GM12875 (cell line): ENCODE results near the gene CLCN2.

Experiments used
- H3K4me3 ChIP-seq: one replicate; pipeline ENCODE4 v1.5.1; 2011; ENCODE audit warnings: low read depth, low read length, control low read depth
- TF ChIP-seq, protein P1 (sequence below): IDR thresholded peaks from 2 replicates; pipeline ENCODE4 v1.5.1; 2011; ENCODE audit warnings: low read depth, mild to moderate bottlenecking, control low read depth, inconsistent platforms, low read length, moderate library complexity, borderline replicate concordance; ENCODE audit not compliant: insufficient read depth

The CLCN2 gene

DNA sequence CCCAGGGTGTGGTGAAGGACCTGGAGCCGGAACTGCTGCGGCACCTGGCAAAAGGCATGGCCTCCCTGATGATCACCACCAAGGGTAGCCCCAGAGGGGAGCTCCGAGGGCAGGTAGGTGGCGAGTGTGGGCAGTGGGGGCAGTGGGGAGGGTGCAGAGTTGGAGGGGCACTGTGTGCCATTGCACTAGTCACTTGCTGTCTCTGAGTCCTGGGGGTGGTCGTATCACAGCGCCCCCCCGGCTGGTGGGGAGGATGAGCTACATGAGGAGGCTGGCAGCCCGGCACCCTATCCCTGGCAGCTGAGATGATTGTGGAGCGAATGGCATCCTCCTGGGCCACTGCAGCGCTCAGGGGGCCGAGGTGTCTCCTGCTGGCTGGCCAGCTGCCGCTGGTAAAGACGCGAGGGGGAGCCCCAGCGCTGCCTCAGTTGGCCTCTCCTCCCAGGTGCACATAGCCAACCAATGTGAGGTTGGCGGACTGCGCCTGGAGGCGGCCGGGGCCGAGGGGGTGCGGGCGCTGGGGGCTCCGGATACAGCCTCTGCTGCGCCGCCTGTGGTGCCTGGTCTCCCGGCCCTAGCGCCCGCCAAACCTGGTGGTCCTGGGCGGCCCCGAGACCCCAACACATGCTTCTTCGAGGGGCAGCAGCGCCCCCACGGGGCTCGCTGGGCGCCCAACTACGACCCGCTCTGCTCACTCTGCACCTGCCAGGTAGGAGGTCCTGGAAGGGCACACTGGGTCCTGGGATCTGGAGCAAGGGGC is 24.8 kb upstream of the CLCN2 start:
- no peak overlapping the region for H3K4me3 ChIP-seq
- TF ChIP-seq, protein P1, sequence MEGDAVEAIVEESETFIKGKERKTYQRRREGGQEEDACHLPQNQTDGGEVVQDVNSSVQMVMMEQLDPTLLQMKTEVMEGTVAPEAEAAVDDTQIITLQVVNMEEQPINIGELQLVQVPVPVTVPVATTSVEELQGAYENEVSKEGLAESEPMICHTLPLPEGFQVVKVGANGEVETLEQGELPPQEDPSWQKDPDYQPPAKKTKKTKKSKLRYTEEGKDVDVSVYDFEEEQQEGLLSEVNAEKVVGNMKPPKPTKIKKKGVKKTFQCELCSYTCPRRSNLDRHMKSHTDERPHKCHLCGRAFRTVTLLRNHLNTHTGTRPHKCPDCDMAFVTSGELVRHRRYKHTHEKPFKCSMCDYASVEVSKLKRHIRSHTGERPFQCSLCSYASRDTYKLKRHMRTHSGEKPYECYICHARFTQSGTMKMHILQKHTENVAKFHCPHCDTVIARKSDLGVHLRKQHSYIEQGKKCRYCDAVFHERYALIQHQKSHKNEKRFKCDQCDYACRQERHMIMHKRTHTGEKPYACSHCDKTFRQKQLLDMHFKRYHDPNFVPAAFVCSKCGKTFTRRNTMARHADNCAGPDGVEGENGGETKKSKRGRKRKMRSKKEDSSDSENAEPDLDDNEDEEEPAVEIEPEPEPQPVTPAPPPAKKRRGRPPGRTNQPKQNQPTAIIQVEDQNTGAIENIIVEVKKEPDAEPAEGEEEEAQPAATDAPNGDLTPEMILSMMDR, result no peak

DNA sequence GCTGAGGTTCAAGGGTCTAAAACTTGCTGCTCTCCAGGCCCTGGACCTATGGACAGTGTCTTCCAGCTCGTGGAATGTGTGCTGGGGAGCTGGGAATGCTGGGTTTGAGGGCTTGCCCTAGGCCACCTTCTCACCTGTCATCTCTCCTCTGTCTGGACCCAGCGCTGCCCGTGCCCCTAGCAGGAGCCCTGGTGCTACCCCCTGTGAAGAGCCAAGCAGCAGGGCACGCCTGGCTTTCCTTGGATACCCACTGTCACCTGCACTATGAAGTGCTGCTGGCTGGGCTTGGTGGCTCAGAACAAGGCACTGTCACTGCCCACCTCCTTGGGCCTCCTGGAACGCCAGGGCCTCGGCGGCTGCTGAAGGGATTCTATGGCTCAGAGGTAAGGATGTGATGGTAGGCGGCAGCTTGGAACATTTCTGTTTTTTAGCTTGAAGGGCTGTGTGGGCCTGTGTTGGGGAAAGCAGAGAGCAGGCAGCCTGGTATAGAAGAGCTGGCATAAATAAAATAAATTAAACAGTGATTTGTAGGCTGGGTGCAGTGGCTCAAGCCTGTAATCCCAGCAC is 23.5 kb upstream of the CLCN2 start:
- H3K4me3 ChIP-seq, result no peak overlapping the region
- TF ChIP-seq, protein P1, result no peak

- no peak overlapping the region for H3K4me3 ChIP-seq
- TF ChIP-seq, protein P1, result no peak
These were observed 22.9 kb upstream of the CLCN2 start for GRCh38 chr3:184384342-184384741.

DNA sequence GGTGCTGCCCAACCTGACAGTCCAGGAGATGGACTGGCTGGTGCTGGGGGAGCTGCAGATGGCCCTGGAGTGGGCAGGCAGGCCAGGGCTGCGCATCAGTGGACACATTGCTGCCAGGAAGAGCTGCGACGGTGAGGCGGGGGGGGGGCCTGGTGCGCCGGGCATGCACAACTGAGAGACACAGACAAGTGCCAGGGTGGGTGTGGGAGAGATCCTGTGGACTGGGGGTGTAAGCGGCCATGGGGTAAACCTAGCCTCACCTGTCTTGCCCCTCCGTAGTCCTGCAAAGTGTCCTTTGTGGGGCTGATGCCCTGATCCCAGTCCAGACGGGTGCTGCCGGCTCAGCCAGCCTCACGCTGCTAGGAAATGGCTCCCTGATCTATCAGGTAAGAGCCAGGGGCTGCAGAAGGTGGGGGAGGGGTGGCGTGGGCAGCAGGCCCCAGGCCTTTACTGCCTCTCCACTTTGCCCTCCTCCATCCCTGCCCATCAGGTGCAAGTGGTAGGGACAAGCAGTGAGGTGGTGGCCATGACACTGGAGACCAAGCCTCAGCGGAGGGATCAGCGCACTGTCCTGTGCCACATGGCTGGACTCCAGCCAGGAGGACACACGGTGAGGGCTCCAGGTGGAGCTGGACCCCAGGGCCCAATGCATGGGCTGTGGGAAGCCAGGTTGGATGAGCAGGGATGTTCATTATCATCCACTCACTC is 21.8 kb upstream of the CLCN2 start:
- TF ChIP-seq, protein P1, result no peak
- no peak overlapping the region for H3K4me3 ChIP-seq

- TF ChIP-seq, protein P1, result no peak
- no peak overlapping the region for H3K4me3 ChIP-seq
These were observed 21.1 kb upstream of the CLCN2 start for GRCh38 chr3:184382326-184383032.

DNA sequence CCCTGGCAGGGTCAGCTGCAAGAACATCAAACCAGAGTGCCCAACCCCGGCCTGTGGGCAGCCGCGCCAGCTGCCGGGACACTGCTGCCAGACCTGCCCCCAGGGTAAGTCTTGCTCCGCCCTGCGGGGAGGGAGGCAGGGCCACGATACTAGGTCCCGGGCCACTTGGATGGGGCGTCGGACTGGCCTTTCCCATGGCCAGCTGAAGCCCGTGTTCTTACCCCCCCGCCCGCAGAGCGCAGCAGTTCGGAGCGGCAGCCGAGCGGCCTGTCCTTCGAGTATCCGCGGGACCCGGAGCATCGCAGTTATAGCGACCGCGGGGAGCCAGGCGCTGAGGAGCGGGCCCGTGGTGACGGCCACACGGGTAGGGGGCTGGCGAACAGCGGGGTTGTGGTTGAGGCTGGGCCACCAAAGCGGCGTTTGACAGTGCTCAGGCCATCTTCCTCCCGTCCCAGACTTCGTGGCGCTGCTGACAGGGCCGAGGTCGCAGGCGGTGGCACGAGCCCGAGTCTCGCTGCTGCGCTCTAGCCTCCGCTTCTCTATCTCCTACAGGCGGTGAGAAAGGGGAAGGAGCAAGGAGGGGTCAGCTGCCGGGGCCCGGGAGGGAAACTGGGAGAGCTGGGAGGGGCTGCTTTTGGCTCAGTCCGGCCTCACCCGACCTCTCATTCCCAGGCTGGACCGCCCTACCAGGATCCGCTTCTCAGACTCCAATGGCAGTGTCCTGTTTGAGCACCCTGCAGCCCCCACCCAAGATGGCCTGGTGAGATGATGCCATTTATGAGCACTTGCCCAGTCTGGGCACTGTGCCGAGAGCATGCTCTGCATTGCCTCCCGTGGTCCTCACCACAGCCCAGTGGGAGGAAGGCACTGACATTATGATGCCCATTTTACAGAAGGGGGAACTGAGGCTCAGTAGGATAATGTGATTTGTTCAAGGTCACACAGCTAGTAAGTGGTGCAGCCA is 20.1 kb upstream of the CLCN2 start:
- H3K4me3 ChIP-seq, result no peak overlapping the region
- TF ChIP-seq, protein P1, result no peak
